Neutrophil (primary cell): ENCODE results near the gene PCSK6.

Experiments used
- H3K27ac ChIP-seq: fragments of 200-600 bp; sonication (generic); 2 replicates; pipeline ENCODE4 v1.5.1; 2016; ENCODE audit warnings: mild to moderate bottlenecking, moderate library complexity
- H3K27me3 ChIP-seq: fragments of 200-600 bp; sonication (generic); 2 replicates; pipeline ENCODE4 v1.6.0; 2016; ENCODE audit warnings: mild to moderate bottlenecking
- H3K36me3 ChIP-seq: fragments of 200-600 bp; sonication (generic); 2 replicates; pipeline ENCODE4 v1.5.1; 2017
- H3K4me1 ChIP-seq, 2 experiments: fragments of 200-600 bp in 1 of 2; sonication (generic) in 1 of 2; 1 replicate in 1 of 2; 2 replicates in 1 of 2; pipeline versions ENCODE4 v1.5.1 to v1.6.1; 2013 to 2016; ENCODE audit warnings: low read depth in 1 of 2, low read length in 1 of 2, mild to moderate bottlenecking in 1 of 2, moderate library complexity in 1 of 2; ENCODE audit not compliant: control insufficient read depth in 1 of 2, insufficient read depth in 1 of 2
- H3K4me3 ChIP-seq, 2 experiments: fragments of 200-600 bp in 1 of 2; sonication (generic) in 1 of 2; 1 replicate in 1 of 2; 2 replicates in 1 of 2; pipeline ENCODE4 v1.5.1; 2013 to 2016; ENCODE audit warnings: low read depth in 1 of 2, low read length in 1 of 2, mild to moderate bottlenecking in 1 of 2, moderate library complexity in 1 of 2
- H3K9me3 ChIP-seq: fragments of 200-600 bp; sonication (generic); 2 replicates; pipeline ENCODE4 v1.5.1; 2016
- TF ChIP-seq, protein P1 (sequence below): fragments of 200-600 bp; sonication (generic); IDR thresholded peaks from 2 replicates; pipeline ENCODE4 v1.5.1; 2016; ENCODE audit warnings: antibody characterized with exemption

PCSK6 gene

DNA sequence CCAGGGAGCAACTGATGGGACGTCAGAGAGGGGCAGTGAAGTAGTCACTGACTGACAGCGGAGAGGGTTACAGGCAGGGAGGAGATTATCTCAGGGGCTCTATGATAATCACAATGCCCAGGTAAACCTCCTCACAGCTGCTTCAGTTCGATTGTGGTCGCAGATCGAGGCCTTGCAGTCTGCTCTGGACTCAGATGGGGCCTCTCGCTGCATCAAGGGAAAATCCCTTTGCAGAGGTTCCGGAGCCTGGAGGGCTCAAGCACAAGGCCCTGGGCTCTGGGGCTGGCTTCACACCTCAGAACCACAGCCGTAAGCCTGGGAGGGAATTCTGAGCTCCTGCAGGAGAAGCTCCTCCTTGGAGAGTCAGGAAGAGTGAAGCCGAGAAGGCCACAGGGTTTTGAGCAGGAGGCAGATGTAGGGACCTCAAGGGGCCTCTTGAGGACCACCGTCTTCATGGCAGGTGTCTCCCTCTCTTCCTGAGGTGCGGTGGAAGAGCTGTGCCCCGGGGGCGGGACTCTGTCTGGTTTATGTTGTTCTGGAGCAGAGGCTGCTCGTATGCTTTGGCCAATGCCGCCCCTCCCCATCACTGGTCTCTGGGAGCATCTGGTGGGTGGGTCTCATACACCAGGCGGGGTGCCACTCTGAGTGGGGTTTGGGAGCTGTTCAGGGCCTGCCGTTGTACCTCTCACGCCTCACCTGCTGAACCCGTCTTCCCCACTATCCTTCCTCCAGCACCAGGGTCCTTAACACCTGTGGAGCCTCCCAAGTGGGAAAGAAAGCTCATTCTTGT, 175.0 kb downstream of the PCSK6 start:
- no peaks in the 10 kb centered on the region for H3K4me1 ChIP-seq
- H3K36me3 ChIP-seq = no peaks in the 10 kb centered on the region
- H3K4me3 ChIP-seq = no peak overlapping the region
- TF ChIP-seq, protein P1, sequence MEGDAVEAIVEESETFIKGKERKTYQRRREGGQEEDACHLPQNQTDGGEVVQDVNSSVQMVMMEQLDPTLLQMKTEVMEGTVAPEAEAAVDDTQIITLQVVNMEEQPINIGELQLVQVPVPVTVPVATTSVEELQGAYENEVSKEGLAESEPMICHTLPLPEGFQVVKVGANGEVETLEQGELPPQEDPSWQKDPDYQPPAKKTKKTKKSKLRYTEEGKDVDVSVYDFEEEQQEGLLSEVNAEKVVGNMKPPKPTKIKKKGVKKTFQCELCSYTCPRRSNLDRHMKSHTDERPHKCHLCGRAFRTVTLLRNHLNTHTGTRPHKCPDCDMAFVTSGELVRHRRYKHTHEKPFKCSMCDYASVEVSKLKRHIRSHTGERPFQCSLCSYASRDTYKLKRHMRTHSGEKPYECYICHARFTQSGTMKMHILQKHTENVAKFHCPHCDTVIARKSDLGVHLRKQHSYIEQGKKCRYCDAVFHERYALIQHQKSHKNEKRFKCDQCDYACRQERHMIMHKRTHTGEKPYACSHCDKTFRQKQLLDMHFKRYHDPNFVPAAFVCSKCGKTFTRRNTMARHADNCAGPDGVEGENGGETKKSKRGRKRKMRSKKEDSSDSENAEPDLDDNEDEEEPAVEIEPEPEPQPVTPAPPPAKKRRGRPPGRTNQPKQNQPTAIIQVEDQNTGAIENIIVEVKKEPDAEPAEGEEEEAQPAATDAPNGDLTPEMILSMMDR = no peak
- H3K27ac ChIP-seq = no peak overlapping the region
- H3K9me3 ChIP-seq = no peaks in the 10 kb centered on the region
- peaks cover 76% of the 10 kb centered on the region for H3K27me3 ChIP-seq

DNA sequence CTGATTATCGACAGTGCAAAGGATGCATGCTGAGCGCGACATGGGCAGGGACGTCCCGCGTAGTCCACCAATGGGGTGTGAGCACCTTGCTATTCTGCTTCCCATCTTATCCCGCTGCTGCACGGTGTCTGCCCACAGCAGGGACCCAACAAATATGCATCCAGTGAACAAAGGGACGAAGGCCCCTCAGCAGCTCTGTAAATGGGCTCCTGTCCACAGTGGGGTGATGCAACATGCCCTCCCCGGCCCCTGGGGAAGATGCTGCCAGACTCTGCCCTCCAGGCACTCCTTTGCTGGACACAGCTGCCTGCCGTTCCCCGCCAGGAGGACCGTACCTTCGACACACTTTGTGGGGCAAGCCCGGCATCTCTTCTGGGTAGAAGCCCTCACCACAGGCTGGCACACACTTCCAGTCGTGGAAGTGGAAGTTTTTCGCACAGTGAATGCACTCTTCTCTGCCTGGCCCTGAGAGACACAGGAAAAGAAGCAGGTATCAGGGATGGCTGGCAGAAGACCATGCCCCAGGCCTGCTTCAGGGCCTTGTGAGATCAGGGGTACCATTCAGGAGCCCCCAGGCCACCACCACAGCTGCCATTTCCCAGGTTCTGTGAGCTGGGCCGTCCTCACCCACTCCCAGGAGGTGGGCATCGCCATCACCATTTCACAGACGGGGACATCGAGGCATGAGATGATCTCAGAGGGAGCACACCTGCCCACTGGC, 176.3 kb downstream of the PCSK6 start:
- Histone ChIP-seq H3K27me3 (peaks cover 66% of the 10 kb centered on the region), H3K4me1 (no peaks in the 10 kb centered on the region), H3K27ac (no peak overlapping the region), H3K9me3 (no peaks in the 10 kb centered on the region), H3K4me3 (no peak overlapping the region), H3K36me3 (no peaks in the 10 kb centered on the region)
- TF ChIP-seq, protein P1 = no peak

DNA sequence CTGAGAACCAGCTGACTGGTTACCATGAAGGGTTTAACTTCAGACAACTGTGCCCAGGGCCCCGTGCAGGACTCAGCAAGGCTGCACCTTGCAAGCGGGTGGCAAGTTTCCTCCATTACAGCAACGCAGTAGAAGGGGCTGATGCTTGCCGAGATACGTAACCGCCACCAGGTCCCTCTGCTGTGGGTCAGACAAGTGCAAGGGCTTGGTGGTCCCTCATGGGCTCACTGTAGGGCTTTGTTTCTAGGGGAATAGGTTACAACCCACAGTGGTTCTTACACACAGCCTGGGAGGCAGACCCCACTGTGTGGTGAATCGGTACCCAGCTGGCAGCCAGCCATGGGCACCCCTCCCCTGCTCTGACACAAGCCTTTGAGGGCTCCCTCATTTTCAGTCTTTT, 179.0 kb downstream of the PCSK6 start:
- Histone ChIP-seq H3K36me3 (no peaks in the 10 kb centered on the region), H3K4me1 (no peaks in the 10 kb centered on the region), H3K4me3 (no peak overlapping the region), H3K27ac (no peak overlapping the region), H3K9me3 (no peaks in the 10 kb centered on the region), H3K27me3 (peaks cover 53% of the 10 kb centered on the region)
- TF ChIP-seq, protein P1 = no peak

DNA sequence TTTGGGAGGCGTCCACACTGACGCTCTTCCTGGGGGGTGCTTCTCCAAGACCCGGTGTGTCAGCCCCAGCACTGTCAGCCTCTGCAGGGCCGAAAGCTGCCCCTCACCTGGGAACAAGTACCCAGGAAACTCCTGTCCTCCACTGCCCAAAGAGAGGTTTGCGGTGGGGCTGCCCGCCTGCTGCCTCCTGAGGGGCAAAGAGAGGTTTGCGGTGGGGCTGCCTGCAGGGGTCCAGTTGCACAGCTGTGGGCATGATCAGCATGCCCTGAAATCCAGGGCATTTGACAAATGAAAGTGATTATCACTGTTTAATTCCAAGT, 179.4 kb downstream of the PCSK6 start:
- no peaks in the 10 kb centered on the region for H3K36me3 ChIP-seq
- no peak overlapping the region for H3K27ac ChIP-seq
- no peaks in the 10 kb centered on the region for H3K9me3 ChIP-seq
- peaks cover 49% of the 10 kb centered on the region for H3K27me3 ChIP-seq
- H3K4me3 ChIP-seq = no peak overlapping the region
- H3K4me1 ChIP-seq = no peaks in the 10 kb centered on the region
- TF ChIP-seq, protein P1 = no peak

DNA sequence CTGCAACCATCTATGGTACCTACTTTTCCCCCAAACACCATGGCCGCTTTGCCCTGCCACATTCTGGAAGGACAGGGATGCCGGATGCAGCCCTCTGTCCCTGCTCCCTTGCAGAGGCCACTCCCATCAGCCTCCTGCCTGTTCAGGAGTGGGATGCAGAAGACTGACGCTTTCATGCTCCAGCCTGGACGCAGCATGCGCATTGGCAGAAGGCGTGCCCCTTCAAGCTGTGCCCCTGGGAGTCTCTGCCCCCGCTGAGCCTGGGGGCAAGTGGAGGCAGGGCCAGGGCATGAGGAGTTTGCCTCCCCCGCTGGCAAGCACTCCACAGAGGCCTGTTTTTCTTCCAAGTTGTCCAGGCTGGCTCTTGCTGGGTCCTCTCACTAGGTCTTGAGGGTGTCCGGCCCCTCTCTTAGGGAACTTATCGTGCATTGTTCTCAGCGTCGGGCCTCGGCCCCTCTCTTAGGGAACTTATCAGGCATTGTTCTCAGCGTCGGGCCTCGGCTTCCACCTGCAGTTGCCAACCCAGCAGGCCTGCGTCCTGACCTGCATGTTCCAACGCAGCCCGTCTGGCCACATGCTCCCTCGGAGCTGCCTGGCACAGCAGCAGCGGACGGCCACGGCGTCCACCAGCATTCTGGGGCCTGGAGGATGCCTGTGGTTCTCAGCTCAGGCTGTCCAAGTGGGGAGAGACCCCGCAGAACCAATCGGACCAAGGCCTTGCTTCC, 179.9 kb downstream of the PCSK6 start:
- TF ChIP-seq, protein P1 = no peak
- H3K9me3 ChIP-seq = no peaks in the 10 kb centered on the region
- peaks cover 50% of the 10 kb centered on the region for H3K27me3 ChIP-seq
- H3K4me3 ChIP-seq = no peak overlapping the region
- no peaks in the 10 kb centered on the region for H3K4me1 ChIP-seq
- H3K36me3 ChIP-seq = no peaks in the 10 kb centered on the region
- no peak overlapping the region for H3K27ac ChIP-seq
